NCI-H1092 treated with DMSO at 0.1 percent for 48 hours (cell line): ENCODE data around the gene CDK6.
A peak's percentile ranks its signal among the peaks of the same experiment; 100 is the strongest.
"Not testable (repeated sequence)": the region's sequence is repeated elsewhere in the genome, so short reads cannot be mapped to it uniquely, and the experiment has no call there.

Experiments
- DNase-seq: peaks from one replicate; lab custom pipeline; 2025; lab: John Stamatoyannopoulos, UW

CDK6 gene

DNA sequence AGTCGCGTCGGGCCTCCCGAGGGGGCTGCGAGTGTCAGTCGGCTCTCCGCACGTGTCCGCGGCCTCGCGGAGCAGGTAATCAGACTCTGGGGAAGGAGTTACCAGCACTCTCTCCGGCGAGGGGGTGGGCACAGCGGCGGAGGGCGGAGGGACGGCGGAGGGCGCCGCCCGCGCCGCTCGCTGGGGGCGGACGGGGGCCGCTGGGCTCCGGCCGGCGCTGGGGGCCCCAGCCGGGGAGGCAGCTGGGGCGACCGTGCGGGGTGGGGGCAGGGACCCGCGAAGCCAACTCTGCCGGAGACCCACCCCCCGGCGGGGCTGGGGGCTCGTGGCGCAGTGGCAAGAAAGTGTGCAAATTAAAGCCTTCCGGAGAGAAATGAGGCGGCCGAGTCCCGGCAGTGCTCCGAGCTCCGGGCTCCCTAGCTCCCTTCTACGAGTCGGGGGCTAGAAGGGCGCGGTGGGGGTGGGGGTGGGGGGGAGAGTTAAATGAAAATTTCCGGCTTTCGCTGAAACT, at the start of gene CDK6:
Gene CDK6, minus strand, starts transcription at position 85 of the 511 bp plus-strand sequence. CDS start 3,250 bp downstream, outside the sequence.
- DNase-seq: no peak

DNA sequence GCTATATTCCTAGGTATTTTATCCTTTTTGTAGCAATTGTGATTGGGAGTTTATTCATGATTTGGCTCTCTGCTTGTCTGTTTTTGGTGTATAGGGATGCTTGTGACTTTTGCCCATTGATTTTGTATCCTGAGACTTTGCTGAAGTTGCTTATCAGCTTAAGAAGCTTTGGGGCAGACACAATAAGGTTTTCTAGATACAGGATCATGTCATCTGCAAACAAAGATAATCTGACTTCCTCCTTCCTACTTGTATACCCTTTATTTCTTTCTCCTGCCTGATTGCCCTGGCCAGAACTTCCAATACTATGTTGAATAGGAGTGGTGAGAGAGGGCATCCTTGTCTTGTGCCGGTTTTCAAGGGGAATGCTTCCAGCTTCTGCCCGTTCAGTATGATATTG, 49.7 kb upstream of the CDK6 start:
- not testable (repeated sequence) for DNase-seq

DNA sequence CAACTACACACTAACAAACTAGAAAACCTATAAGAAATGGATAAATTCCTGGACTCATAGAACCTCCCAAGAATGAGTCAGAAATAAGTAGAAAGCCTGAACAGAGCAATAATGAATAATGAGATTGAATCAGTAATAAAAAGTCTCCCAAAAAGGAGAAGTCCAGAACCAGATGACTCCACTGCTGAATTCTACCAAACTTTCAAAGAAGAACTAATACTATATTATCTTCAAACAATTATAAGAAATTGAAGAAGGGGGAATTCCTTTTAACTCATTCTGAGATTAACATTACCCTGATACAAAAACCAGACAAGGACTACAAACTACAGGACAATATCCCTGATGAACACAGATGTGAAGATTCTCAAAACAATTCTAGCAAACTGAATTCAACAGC, 47.8 kb upstream of the CDK6 start:
- no peak for DNase-seq

DNA sequence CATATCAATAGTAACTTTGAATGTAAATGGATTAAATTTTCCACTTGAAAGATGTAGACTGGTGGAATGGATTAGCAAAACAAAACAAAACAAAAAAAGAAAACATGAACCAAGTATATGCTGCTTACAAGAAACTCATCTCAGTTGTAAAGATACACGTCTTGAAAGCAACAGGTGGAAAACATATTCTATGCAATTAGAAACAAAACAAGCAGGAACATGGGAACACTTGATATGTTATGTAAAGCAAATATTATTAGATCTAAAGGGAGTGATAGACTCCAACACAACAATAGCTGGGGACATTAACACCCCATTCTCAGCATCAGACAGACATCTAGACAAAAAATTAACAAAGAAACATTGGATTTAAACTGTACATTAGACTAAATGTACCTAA, 46.4 kb upstream of the CDK6 start:
- DNase-seq: no peak

DNA sequence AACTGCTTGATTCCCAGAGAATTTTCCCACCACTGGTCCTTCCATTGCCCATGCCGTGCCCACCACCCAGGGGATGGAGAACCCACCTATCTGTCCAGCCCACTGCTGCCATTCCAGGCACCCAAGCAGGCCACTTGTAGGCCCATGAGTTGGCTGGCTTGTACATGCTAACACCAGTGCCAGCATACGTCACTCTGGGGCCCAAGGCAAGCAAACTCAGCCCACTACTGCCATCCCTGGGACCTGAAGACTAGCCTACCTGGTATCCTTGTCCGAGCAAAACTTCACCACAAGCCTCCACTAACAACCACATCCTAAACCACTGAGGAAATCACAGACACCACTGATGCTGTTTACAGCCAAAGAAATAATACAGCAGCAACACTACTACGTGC, 44.7 kb upstream of the CDK6 start:
- no peak for DNase-seq

DNA sequence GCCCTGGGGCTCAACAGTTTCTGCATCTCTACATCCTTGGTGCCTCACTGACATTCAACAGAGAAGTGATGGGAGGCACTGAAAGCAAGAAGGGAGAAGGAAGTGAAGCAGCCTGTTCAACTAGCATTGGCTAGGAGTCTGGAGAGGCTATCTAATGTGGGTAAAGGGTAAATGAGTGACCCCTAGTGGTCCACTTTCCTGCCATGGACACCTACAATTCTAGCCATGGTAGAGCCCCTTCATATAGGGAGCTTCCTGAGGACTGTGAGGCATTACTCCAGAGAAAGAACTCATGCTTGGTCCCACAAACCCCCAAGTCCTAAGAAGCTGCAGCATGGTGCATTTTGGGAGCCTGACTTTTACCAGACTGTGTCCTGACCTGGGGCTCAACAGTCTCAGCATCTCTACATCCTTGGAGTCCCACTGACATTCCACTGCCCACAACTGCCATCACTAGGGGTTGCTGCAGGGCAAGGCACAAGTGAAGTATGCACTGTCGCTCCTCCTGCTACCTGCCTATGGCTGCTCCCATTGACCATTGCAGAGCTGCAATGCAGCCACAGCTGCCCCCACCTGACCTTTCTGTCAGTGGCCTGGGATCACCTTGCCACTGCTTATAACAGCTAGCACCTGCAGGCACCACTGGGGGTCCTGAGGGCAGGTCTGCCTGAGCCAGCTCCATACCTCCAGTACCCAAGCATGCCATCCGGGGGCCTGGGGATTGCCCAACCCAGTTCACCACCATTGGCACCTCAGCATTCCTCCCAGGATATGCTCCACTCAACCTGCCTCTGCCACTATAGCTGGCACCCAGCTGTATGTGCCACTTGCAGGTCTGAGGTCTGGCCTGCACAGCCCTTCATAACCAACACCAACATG, 44.1 kb upstream of the CDK6 start:
- DNase-seq: peak; percentile 2

DNA sequence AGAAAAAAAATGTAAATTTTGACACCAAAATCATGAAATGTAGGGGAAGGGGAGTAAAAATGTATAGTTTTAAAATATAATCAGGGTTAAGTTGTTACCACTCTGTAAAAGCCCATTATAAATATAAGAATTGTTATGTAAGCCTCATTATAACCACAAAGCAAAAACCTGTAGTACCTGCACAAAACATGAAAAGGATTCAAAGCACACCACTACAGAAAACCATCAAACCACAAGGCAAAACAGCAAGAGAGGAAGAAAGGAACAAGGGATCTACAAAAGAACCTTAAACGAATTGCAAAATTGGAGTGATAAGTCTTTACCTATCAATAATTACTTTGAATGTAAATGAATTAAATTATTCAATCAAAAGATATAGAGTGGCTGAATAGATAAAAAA, 41.0 kb upstream of the CDK6 start:
- DNase-seq: no peak

DNA sequence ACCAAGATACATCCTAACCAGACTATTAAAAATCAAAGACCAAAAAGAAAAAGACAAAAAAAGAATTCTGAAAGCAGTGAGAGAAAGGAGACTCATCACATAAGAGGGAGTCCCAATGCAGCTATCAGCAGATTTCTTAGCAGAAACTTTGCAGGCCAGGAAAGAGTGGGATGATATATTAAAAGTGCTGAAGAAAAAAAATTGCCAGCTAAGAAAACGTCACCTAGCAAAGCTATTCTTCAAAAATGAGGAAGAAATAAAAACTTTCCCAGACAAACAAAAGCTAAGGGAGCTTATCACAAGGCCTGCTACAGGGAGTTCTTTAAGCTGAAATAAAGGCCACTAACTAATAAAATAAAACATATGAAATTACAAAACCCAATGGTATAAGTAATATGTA, 40.5 kb upstream of the CDK6 start:
- no peak for DNase-seq

DNA sequence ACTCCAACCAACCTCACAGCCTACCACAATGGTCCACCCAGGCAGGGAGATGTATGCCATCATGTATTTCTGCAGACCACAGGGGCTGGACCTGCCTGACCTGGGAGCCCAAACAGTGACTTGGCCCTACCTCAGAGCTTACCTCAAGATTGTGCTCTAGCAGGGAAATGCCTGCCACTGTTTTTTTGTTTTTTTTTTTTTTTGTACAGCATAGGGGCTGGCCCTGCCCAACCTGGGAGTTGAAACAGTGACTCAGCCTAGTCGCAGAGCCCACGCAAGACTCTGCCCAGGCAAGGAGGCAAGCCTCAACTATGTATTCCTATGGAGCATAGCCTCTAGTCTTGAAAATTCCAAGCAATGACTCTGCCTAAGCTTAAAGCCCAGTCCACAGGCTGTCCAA, 39.3 kb upstream of the CDK6 start:
- no peak for DNase-seq

DNA sequence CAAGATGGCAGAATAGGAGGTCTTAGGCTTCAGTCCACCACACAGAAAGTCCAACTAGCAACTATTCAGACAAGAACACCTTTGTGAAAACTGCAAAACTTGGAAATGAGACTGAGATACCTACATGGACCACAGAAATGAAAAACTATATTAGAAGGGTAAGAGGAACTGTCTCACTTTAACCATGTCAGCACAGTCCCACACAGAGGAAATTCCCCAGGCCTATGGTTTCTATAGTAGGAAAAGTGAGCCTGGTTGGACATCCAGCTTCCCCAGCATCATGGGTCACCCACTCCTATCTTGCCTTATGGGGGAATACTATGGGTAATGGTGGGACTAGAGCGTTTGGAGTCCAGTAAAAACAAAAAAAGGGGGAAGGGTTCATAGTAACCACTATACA, 38.8 kb upstream of the CDK6 start:
- no peak for DNase-seq

DNA sequence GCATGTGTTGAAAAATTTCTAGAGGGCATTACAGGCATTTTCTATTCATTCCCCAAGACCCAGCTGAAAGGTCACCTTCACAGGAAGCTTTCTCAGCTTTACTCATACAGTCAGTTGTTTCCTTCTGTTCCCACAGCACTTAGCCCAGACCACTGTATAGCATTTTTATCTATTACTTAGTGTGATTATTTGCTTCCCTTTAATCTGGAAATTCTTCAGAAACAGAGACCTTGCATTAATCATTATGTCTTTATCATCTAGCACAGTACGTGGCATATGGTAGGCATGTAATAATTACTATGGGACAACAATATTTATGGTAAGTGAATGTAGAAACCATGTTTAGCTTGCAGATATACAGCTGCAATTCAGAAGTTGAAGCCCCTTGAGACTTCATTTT, 38.2 kb upstream of the CDK6 start:
- no peak for DNase-seq

DNA sequence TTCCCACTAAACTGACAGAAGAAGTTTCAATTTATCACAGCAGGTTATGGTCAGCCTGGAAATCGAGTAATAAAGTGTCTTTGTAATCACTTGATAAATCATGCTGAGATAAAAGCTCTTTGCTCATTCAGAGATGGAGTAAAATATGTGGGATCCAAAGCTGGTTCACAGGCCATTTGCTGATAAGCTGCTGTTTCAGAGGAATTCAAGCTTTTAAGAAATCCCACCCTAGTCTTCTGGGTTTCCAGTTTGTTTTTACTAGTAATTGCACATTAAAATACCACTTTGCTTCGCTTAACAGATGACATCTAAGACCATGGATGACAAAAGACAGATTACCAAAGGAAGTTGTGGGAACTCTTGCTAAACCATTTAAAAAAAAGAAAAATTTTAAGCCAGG, 37.4 kb upstream of the CDK6 start:
- DNase-seq: no peak

DNA sequence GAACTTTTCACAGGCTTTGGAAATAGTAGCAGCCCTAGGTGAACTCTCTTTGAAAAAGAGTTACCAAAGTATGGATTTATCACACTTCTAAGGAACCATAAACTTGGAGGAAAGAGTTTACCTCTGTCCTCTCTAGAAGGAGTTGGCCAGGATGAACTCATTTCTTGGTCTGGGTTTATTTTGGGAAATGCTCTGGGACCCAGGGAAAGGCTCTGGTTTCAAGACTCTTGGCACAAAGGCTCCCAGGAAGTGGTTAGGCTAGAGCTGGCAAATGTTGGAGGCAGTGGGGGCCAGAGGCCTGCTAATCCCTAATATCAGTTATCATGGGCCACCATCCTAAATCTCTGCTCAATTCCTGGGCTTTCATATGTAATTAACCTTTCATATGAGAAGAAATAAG, 36.3 kb upstream of the CDK6 start:
- DNase-seq: no peak

DNA sequence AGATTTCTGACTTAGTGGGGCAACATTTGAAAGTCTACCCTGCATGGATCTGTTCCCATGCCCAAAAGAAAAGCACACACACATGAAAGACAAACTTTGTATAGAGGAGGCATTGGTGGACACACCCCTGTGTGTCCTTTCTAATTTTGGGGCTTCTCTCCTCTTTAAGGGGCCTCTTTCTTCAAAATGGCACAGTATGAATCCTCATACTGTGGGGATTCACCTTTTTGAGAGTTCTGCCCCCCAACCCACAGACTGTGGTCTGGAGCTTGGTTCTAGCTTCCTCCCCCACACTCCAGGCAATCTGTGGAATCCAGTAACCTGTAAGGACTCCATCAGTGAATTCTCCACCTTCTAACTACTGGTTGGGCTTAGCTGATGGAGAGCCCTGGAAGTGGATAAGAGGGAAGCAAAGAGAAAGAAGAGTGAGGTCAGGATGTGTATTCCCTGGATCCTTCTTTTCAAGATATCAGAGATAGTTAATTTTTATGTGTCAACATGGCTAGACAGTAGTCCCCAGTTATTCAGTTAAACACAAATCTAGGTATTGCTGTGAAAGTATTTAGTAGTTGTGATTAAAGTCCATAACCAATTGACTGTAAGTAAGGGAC, 32.4 kb upstream of the CDK6 start:
- DNase-seq: no peak

DNA sequence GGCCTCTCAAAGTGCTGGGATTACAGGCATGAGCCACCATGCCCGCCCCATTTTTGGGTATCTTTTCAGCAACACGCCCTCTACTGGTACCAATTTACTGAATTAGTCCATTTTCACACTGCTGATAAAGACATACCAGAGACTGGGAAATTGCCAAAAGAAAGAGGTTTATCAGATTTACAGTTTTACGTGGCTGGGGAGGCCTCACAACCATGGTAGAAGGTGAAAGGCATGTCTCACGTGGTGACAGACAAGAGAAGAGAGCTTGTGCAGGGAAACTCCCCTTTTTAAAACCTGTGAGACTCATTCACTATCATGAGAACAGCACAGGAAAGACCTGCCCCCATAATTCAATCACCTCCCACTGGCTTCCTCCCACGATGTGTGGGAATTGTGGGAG, 27.8 kb upstream of the CDK6 start:
- not testable (repeated sequence) for DNase-seq

DNA sequence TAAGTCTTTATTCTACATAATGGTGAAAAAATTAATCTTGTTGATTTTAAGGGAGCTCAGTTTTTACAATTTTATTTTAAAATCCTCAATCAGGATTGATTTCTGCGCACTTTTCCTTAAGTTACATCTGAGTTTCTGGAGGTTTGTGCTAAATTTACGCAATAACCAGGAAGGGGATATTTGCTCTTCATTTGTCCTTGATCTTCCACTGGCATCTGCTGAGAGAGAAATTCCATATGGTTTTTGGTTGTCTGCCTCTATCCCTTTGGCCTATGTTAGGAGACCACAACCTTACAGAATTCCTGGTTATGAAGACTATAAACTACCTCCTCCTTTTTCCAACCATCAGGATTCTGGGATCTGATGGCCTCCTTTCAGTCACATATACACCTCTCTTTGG, 20.1 kb upstream of the CDK6 start:
- no peak for DNase-seq

DNA sequence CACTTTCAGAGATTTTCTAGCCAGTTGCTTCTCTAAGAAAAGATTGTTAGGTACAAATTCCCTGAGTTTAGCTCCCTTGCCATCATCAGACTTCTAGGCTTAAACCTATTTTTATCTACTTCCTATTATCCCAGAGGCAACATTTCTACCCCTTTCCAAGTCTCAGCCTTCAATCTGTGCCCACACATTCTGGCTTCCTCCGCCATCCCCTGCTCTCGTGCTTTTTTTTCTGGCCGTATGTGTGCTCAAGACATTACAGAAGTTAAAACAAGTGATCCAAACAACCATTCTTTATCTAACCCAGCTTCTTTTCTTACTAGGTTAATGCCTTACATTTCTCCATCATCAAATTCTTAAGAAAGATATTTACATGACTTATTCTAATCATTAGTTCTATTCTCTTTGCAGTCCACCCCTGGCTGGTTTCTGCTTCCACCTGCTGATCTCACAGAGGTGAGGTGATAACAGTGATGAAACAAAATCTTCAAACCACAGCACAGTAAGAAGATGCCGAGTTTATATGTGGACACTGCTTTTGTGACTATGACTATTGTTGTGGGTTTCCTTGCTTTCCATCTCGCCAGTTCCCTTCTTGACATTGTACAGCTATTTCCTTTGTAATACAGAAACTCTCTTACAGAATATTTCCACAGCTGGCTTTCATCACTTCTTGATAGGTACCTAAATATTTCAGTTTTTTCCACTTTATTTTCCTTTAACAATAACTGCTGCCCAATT, 18.3 kb upstream of the CDK6 start:
- no peak for DNase-seq

DNA sequence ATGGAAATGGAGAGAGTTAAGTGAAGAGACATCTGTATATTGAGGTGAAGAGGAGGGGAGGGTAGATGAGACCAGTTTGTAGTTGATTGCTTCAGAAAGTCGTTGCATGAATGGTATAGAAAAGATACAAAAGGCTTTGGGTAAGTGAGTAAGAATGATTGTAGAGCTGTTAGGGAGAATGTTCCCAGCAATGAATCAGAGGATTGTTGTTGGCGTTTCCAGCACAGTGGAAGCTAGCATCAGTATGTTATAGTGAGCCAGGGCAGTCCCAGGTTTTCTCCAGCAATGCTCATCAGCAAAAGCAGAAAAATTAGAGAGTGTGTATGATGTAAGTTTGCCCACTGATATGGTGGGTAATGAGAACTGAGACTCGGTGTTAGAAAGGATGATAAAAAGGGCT, 15.4 kb upstream of the CDK6 start:
- DNase-seq: no peak

DNA sequence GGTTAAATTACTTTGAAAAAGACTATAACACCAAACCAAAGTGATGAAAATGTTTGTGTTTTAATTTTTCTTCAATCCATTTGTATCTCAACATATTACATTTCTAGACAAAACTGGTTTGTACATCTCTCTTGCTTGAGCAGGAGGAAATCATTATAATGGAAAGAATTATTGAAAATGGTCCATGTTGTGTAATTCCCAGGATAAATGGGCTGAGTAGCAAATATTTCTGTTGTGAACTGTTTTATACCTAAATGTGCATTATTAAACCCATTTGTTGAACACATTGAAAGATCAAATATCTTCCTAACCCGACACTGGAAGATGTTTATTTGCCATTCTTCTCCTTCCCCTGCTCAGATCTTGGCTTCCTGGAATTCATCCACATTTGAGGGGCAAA, 14.1 kb upstream of the CDK6 start:
- no peak for DNase-seq

DNA sequence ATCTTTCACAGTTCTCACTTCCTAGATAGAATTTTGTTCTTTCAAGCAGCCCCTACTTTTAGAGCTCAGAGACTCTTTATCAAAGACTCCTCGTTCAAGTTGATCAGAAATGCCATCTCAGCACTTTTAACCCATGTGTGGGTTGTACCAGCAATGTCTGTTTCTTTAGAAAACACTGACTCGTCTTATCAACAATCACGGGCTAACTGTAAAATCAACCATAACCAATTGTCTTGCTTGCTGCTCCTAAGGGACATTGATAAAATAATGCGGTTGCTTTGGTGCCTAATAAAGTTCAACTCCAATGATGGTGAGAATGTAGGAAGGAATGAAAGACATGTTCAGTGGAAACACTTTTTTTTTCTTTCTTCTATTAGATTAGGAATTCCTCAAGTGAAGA, 12.9 kb upstream of the CDK6 start:
- no peak for DNase-seq

DNA sequence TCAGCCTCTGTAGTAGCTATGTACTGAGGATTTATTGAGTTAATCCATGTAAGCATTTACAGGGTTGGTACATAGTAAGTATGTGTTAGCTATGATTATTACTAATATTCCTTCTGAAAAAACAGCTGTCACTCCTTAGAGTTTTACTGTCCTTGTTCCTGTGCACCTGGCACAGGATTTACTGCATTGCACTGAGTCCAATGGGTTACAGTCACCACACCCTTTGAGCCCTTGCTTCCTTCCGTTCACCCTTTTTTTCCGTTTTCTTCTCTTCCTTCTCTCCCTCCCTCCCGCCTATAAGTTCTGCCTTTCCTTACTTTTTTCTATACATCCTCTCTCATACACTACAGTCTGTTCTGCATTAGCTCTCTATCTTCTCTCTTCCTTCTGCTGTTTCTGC, 12.5 kb upstream of the CDK6 start:
- DNase-seq: no peak

DNA sequence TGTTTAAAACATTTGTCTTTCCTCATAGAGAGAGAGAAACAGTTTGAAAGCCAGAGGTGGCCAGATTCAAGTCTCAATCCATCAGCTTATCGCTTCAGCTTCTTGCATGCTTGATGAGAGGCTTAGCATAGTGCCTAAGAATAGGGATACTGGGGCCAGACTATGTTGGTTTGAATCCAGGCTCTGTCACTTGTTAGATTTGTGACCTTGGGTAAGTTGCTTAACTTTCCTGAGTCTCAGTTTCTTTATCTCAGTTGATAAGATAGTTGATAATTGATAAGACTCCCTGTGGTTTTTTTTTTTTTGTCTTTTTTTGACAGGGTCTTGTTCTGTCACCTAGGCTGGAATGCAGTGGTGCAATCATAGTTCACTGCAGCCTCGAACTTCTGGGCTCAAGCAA, 12.1 kb upstream of the CDK6 start:
- DNase-seq: no peak

DNA sequence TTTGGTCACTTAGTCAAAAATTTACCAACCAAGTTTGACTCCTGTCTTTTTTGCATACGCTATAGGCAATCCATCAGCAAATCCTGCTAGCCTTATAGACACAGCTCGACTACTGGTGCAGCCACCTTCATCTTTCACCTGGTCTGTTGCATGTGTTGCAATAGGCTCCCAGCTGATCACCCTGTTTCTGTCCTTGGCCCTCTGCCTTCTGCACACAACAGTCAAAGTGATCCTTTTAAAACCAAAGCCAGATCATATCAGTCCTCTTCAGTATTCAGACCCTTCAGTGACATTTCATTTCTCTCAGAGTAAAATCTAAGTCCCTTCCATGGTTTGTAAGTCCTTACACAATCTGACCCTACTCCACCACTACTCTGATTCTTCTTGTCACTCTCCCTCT, 10.9 kb upstream of the CDK6 start:
- no peak for DNase-seq
